Naive B cell (primary cell): ENCODE data around the gene NPY1R. TPM values are rescaled to one million over a fixed set of nuclear protein-coding genes. Genes with fewer than 3 reads are reported as not detected.

Experiments used
- ATAC-seq, 2 donors: fragments of 150-1000 bp; cut with Tn5 transposase; 2 replicates each; pipeline ENCODE4 v1.10.0; 2021; ENCODE audit warnings: low read depth in 2 of 2, mild to moderate bottlenecking in 2 of 2, moderate library complexity in 2 of 2
- DNase-seq: peaks from one replicate; pipeline ENCODE4 v3.0.0; 2022
- H3K27ac Mint-ChIP-seq, 6 donors: one replicate each; pipeline ENCODE4 v1.8.0; 2020 to 2022; ENCODE audit warnings: mild to moderate bottlenecking in 6 of 6, mixed read lengths in 6 of 6, moderate library complexity in 5 of 6, inconsistent platforms in 2 of 6
- H3K27me3 Mint-ChIP-seq, 3 donors: one replicate each; pipeline ENCODE4 v1.8.0; 2021 to 2022; ENCODE audit warnings: mixed read lengths in 3 of 3, mild to moderate bottlenecking in 1 of 3
- H3K36me3 Mint-ChIP-seq, 2 donors: one replicate each; pipeline ENCODE4 v1.8.0; 2020 to 2022; ENCODE audit warnings: mixed read lengths in 2 of 2, inconsistent platforms in 1 of 2, mild to moderate bottlenecking in 1 of 2
- H3K4me1 Mint-ChIP-seq, 3 donors: one replicate each; pipeline ENCODE4 v1.8.0; 2020 to 2022; ENCODE audit warnings: mixed read lengths in 3 of 3, inconsistent platforms in 1 of 3, mild to moderate bottlenecking in 1 of 3, moderate library complexity in 1 of 3
- H3K4me3 Mint-ChIP-seq, 8 donors: one replicate each; pipeline ENCODE4 v1.8.0; 2020 to 2022; ENCODE audit warnings: mild to moderate bottlenecking in 8 of 8, mixed read lengths in 8 of 8, moderate library complexity in 8 of 8, inconsistent platforms in 2 of 8
- H3K9me3 Mint-ChIP-seq, 7 donors: one replicate each; pipeline ENCODE4 v1.8.0; 2020 to 2022; ENCODE audit warnings: mixed read lengths in 7 of 7, mild to moderate bottlenecking in 5 of 7, inconsistent platforms in 2 of 7, moderate library complexity in 1 of 7
- polyA plus RNA-seq, 6 donors: library from polyadenylated mRNA; unstranded; fragments of 300-500 nt; fragmentation: Illumina TruSeq; gene quantifications; one replicate each; pipeline ENCODE4 v1.2.3, GENCODE V29; 2021; ENCODE audit warnings: low read depth in 6 of 6

Gene NPY1R
- not detected for polyA plus RNA-seq

GRCh38 chr4:163332526-163333406 lies at the start of gene NPY1R:
Gene NPY1R (minus strand): TSS chr4:163332596. CDS start chr4:163326554, 6,042 bp downstream.
- ATAC-seq (peak in 1 of 2 donors; percentile 54), DNase-seq (no peak)
- Mint-ChIP-seq H3K4me1 (peaks cover 14 to 21% (median 20%) of the 10 kb centered on the region in 3 donors), H3K27me3 (peaks cover 47 to 63% (median 48%) of the 10 kb centered on the region in 3 donors), H3K36me3 (peaks cover 0 to 4% of the 10 kb centered on the region in 2 donors), H3K9me3 (peaks cover 0 to 2% (median 0%) of the 10 kb centered on the region in 7 donors), H3K4me3 (peak within 1 kb of the TSS; percentile 66 to 91 (median 80)), H3K27ac (no peak within 1 kb of the TSS)

- ATAC-seq = no peak
- peaks cover 8 to 18% (median 8%) of the 10 kb centered on the region in 3 donors for H3K27me3 Mint-ChIP-seq
- no peak overlapping the region for H3K4me3 Mint-ChIP-seq
- H3K27ac Mint-ChIP-seq = no peak overlapping the region
- no peaks in the 10 kb centered on the region for H3K36me3 Mint-ChIP-seq
- DNase-seq = no peak
- H3K4me1 Mint-ChIP-seq = no peaks in the 10 kb centered on the region
- H3K9me3 Mint-ChIP-seq = peaks cover 0 to 3% (median 0%) of the 10 kb centered on the region in 7 donors
Observed at GRCh38 chr4:163380703-163381102, 48.3 kb upstream of the NPY1R start.

GRCh38 chr4:163378661-163379060 lies 46.3 kb upstream of the NPY1R start:
- Mint-ChIP-seq H3K36me3 (no peaks in the 10 kb centered on the region), H3K9me3 (peaks cover 0 to 2% (median 0%) of the 10 kb centered on the region in 7 donors), H3K27me3 (peaks cover 7 to 18% (median 8%) of the 10 kb centered on the region in 3 donors), H3K27ac (no peak overlapping the region), H3K4me1 (no peaks in the 10 kb centered on the region), H3K4me3 (no peak overlapping the region)
- DNase-seq (no peak), ATAC-seq (no peak)

- no peak for DNase-seq
- Mint-ChIP-seq H3K9me3 (peaks cover 0 to 2% (median 0%) of the 10 kb centered on the region in 7 donors), H3K4me3 (no peak overlapping the region), H3K27me3 (peaks cover 0 to 4% (median 0%) of the 10 kb centered on the region in 3 donors), H3K27ac (no peak overlapping the region), H3K36me3 (no peaks in the 10 kb centered on the region), H3K4me1 (no peaks in the 10 kb centered on the region)
- no peak for ATAC-seq
Observed at GRCh38 chr4:163372029-163372428, 39.6 kb upstream of the NPY1R start.

GRCh38 chr4:163367651-163368050 lies 35.3 kb upstream of the NPY1R start:
- Mint-ChIP-seq H3K27me3 (peaks cover 8 to 20% (median 14%) of the 10 kb centered on the region in 3 donors), H3K9me3 (peaks cover 0 to 12% (median 2%) of the 10 kb centered on the region in 7 donors), H3K27ac (no peak overlapping the region), H3K4me1 (no peaks in the 10 kb centered on the region), H3K4me3 (no peak overlapping the region), H3K36me3 (no peaks in the 10 kb centered on the region)
- DNase-seq = no peak
- ATAC-seq = no peak

GRCh38 chr4:163356104-163356503 lies 23.7 kb upstream of the NPY1R start:
- no peak overlapping the region for H3K4me3 Mint-ChIP-seq
- no peaks in the 10 kb centered on the region for H3K4me1 Mint-ChIP-seq
- no peaks in the 10 kb centered on the region for H3K36me3 Mint-ChIP-seq
- ATAC-seq (no peak), DNase-seq (no peak)
- H3K27me3 Mint-ChIP-seq = peaks cover 0 to 16% (median 0%) of the 10 kb centered on the region in 3 donors
- peaks cover 0 to 2% (median 0%) of the 10 kb centered on the region in 7 donors for H3K9me3 Mint-ChIP-seq
- H3K27ac Mint-ChIP-seq = no peak overlapping the region

- Mint-ChIP-seq H3K27me3 (peaks cover 6 to 31% (median 7%) of the 10 kb centered on the region in 3 donors), H3K36me3 (no peaks in the 10 kb centered on the region), H3K9me3 (peaks cover 0 to 2% (median 0%) of the 10 kb centered on the region in 7 donors), H3K4me3 (no peak overlapping the region), H3K4me1 (no peaks in the 10 kb centered on the region), H3K27ac (no peak overlapping the region)
- no peak for DNase-seq
- ATAC-seq = no peak
Observed at GRCh38 chr4:163353054-163353453, 20.7 kb upstream of the NPY1R start.

- H3K9me3 Mint-ChIP-seq = peaks cover 0 to 2% (median 0%) of the 10 kb centered on the region in 7 donors
- H3K4me1 Mint-ChIP-seq = no peaks in the 10 kb centered on the region
- H3K27ac Mint-ChIP-seq = no peak overlapping the region
- no peak for DNase-seq
- H3K4me3 Mint-ChIP-seq = no peak overlapping the region
- no peaks in the 10 kb centered on the region for H3K36me3 Mint-ChIP-seq
- H3K27me3 Mint-ChIP-seq = peaks cover 11 to 43% (median 21%) of the 10 kb centered on the region in 3 donors
- no peak for ATAC-seq
Observed at GRCh38 chr4:163350672-163351071, 18.3 kb upstream of the NPY1R start.

GRCh38 chr4:163344147-163345125 lies 12.0 kb upstream of the NPY1R start:
- Mint-ChIP-seq H3K36me3 (peaks cover 0 to 7% of the 10 kb centered on the region in 2 donors), H3K27me3 (peaks cover 36 to 42% (median 38%) of the 10 kb centered on the region in 3 donors), H3K27ac (no peak overlapping the region), H3K9me3 (peaks cover 0 to 2% (median 0%) of the 10 kb centered on the region in 7 donors), H3K4me1 (peaks cover 0 to 4% (median 4%) of the 10 kb centered on the region in 3 donors), H3K4me3 (peak overlapping the region in 3 of 8 donors; percentile 8 to 51 (median 45))
- ATAC-seq = no peak
- DNase-seq = no peak

GRCh38 chr4:163343604-163344146 lies 11.3 kb upstream of the NPY1R start, which contains the start of gene NPY5R:
Gene NPY5R (plus strand): TSS chr4:163343892. CDS start chr4:163350274, 6,382 bp downstream.
- Mint-ChIP-seq H3K4me3 (peak within 1 kb of the TSS in 4 of 8 donors; percentile 6 to 51 (median 48)), H3K27me3 (peaks cover 36 to 46% (median 44%) of the 10 kb centered on the region in 3 donors), H3K4me1 (peaks cover 0 to 4% (median 4%) of the 10 kb centered on the region in 3 donors), H3K36me3 (peaks cover 0 to 7% of the 10 kb centered on the region in 2 donors), H3K9me3 (no peaks in the 10 kb centered on the region), H3K27ac (no peak within 1 kb of the TSS)
- DNase-seq (no peak), ATAC-seq (peak in 1 of 2 donors; percentile 21)

GRCh38 chr4:163335384-163335783 lies 3.0 kb upstream of the NPY1R start:
- ATAC-seq = no peak
- H3K27me3 Mint-ChIP-seq = peaks cover 46 to 68% (median 52%) of the 10 kb centered on the region in 3 donors
- H3K36me3 Mint-ChIP-seq = peaks cover 0 to 4% of the 10 kb centered on the region in 2 donors
- DNase-seq = no peak
- H3K9me3 Mint-ChIP-seq = no peaks in the 10 kb centered on the region
- H3K27ac Mint-ChIP-seq = no peak overlapping the region
- no peak overlapping the region for H3K4me3 Mint-ChIP-seq
- peaks cover 14 to 21% (median 20%) of the 10 kb centered on the region in 3 donors for H3K4me1 Mint-ChIP-seq

- H3K4me1 Mint-ChIP-seq = peaks cover 14 to 21% (median 20%) of the 10 kb centered on the region in 3 donors
- peaks cover 0 to 2% (median 0%) of the 10 kb centered on the region in 7 donors for H3K9me3 Mint-ChIP-seq
- peak overlapping the region in 7 of 8 donors; percentile 48 to 91 (median 82) for H3K4me3 Mint-ChIP-seq
- DNase-seq = no peak
- peak in 1 of 2 donors; percentile 30 for ATAC-seq
- no peak overlapping the region for H3K27ac Mint-ChIP-seq
- H3K36me3 Mint-ChIP-seq = peaks cover 0 to 4% of the 10 kb centered on the region in 2 donors
- H3K27me3 Mint-ChIP-seq = peaks cover 39 to 57% (median 47%) of the 10 kb centered on the region in 3 donors
Observed at GRCh38 chr4:163331629-163332376, 593 bp downstream of the NPY1R start.
